Measurements from ENCODE around the gene PMM1.
"Not testable (repeated sequence)": the region's sequence is repeated elsewhere in the genome, so short reads cannot be mapped to it uniquely, and the experiment has no call there.

The PMM1 gene

GRCh38 chr22:41562461-41562860 lies 27.2 kb downstream of the PMM1 start:
- no peak for DNase-seq

GRCh38 chr22:41561788-41562187 lies 27.9 kb downstream of the PMM1 start:
- no peak for DNase-seq

- DNase-seq = no peak
Observed at GRCh38 chr22:41561335-41561734, 28.3 kb downstream of the PMM1 start.

GRCh38 chr22:41560095-41560471 lies 29.6 kb downstream of the PMM1 start:
- DNase-seq = no peak

GRCh38 chr22:41558241-41558630 lies 31.4 kb downstream of the PMM1 start:
- DNase-seq = not testable (repeated sequence)

GRCh38 chr22:41557401-41558240 lies 32.0 kb downstream of the PMM1 start:
- no peak for DNase-seq

GRCh38 chr22:41556561-41556960 lies 33.1 kb downstream of the PMM1 start:
- no peak for DNase-seq

GRCh38 chr22:41555325-41555982 lies 34.2 kb downstream of the PMM1 start:
- DNase-seq = no peak

GRCh38 chr22:41551877-41552582 lies 37.6 kb downstream of the PMM1 start:
- no peak for DNase-seq

- no peak for DNase-seq
Observed at GRCh38 chr22:41550952-41551491, 38.6 kb downstream of the PMM1 start.

- DNase-seq = no peak
Observed at GRCh38 chr22:41548830-41549211, 40.8 kb downstream of the PMM1 start.

- no peak for DNase-seq
Observed at GRCh38 chr22:41544671-41545476, 44.8 kb downstream of the PMM1 start.

- peak; percentile 94 for DNase-seq
Observed at GRCh38 chr22:41543854-41544670, 45.6 kb downstream of the PMM1 start, which contains the start of gene POLR3H. Gene POLR3H, minus strand, starts transcription at chr22:41544470. Its CDS starts 369 bp downstream, at chr22:41544101.

GRCh38 chr22:41542224-41542623 lies 47.4 kb downstream of the PMM1 start:
- no peak for DNase-seq

GRCh38 chr22:41541484-41541883 lies 48.2 kb downstream of the PMM1 start:
- DNase-seq = no peak

- no peak for DNase-seq
Observed at GRCh38 chr22:41540365-41540764, 49.3 kb downstream of the PMM1 start.

GRCh38 chr22:41540006-41540315 lies 49.7 kb downstream of the PMM1 start:
- DNase-seq = no peak

GRCh38 chr22:41539146-41540005 lies 50.3 kb downstream of the PMM1 start:
- no peak for DNase-seq

- no peak for DNase-seq
Observed at GRCh38 chr22:41538583-41538982, 51.1 kb downstream of the PMM1 start.

GRCh38 chr22:41537203-41537602 lies 52.4 kb downstream of the PMM1 start:
- DNase-seq = no peak

- no peak for DNase-seq
Observed at GRCh38 chr22:41535244-41535643, 54.4 kb downstream of the PMM1 start.
